C4-2B (cell line): ENCODE data around the gene KDM3A.
"Not testable (repeated sequence)": the region's sequence is repeated elsewhere in the genome, so short reads cannot be mapped to it uniquely, and the experiment has no call there.

ENCODE experiments used
- CTCF ChIP-seq: fragments of 450-650 bp; conservative IDR thresholded peaks from 2 replicates; pipeline ENCODE4 v1.5.1; 2017; ENCODE audit warnings: mild to moderate bottlenecking
- ZFX ChIP-seq: fragments of 450-650 bp; IDR thresholded peaks from 2 replicates; pipeline ENCODE4 v1.6.1; 2017

- TF ChIP-seq CTCF, ZFX: not testable (repeated sequence)
Observed at GRCh38 chr2:86496391-86496790, 55.2 kb downstream of the KDM3A start.
